Activated CD4-positive, alpha-beta T cell treated with anti-CD3 and anti-CD28 coated beads for 4 hours (primary cell): ENCODE measurements around the gene CABYR.

Experiments used
- DNase-seq, 2 donors: peaks; one replicate each; pipeline ENCODE4 v3.0.0-alpha.2; 2020

Gene CABYR

DNA sequence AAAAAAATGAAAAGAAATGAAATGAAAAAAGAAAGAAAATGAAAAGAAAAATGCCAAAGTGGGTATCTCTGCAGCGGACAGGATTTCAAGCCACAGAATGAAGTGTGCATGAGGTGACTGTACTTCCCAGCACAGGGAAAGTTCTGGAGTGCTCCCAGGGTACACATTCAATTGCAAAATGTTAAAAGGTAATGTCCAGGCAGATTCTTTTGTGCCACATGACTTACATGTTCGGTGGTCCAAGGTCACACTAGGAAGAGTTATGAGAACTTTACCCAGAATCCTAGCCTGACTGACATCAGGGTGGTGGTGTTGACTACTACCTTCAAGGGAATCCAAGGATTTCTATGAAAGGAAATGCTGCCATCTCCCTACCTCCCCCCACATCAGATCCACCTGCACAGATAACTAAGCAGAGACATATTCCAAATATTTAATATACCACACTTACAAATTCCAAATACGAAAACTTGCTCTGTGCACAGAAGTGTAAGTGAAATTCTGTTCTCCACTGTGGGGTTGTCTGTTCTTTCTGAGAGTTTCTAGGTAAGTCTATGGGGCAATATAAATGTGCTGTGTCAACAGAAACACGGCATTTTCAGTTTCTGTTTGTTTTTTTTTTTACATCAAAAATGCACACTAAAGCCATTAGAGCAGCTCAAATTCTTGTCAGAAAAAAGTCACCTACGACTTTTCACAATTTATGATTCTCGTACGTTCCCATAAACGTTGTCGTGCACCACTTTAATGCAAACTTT, 56.6 kb downstream of the CABYR start:
- no peak for DNase-seq

DNA sequence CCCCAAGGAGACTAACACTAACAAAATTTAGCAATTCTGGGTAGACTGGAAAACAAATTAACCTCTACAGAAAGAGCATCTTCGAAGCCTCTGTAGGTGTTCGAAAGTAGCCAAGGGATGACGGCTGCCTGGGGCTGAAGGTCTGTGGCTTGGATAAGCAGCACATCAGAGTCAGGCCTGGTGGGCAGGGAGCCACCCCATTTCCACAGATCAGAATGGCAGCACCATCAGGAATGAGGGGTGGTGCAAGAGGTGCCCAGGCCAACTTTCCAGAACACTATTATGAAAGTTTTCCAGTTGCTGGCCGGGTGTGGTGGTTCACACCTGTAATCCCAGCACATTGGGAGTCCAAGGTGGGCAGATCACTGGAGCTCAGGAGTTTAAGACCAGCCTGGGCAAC, 57.9 kb downstream of the CABYR start:
- no peak for DNase-seq

DNA sequence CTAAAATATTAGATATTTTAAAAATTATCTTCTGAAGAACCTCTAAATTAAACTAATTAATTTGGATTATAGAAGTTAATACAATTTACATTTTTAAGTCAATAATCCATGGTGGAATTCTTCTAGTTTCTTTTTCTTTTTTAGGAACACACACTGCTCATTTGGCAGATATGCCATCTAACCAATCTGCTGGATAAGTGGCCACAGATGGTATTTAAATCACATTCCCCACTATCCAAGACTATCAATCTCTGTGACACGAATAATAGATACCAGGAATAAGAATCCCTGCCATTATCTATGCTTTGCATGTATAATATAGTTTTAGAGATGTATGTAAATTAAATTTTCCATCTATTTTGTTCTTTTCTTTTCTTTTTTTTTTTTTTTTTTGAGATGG, 58.5 kb downstream of the CABYR start:
- no peak for DNase-seq

DNA sequence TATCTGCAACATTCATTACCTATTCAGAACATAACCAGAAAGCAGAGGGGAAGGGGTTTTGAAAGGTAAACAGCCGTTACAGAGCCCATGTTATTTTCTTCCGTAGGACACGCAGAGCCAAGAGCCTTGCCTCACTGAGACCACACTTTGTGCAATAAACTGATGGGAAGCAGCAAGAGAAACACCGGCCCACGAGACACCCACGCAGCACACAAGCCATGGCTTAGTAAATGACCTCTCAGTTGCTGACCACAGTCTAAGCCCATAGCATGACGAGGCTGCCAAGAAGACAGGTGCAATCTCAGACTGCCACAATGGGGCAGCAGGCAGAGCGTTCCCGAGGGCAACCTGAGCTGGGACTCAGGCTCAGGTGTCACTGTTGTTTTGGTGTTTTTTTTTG, 59.6 kb downstream of the CABYR start:
- no peak for DNase-seq

DNA sequence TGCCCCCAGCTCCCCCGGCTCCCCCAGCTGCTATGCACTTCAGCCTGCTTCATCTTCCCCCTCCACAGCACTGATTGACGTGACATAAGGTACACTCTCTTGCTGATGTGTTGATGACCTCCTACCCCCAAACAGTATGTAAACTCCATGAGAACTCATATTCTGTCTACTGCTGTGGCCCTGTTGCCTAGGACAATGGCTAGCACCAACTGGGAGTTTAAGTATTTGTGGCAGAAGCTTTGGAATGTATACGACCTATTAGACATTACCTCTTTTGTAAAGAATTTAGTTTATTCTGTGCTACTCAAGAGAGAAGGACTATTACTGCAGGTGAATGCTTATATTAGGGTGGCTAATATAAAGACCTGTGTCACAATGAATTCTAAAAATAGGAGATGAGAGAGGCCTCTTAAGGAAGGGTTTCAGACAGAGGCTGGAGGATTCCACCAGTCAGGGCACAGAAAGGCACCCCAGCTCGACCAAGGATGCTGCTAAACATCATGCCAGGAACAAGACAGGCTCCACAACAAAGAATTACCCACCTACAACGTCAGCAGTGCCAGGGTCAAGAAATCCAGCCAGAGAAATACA, 60.6 kb downstream of the CABYR start:
- no peak for DNase-seq

DNA sequence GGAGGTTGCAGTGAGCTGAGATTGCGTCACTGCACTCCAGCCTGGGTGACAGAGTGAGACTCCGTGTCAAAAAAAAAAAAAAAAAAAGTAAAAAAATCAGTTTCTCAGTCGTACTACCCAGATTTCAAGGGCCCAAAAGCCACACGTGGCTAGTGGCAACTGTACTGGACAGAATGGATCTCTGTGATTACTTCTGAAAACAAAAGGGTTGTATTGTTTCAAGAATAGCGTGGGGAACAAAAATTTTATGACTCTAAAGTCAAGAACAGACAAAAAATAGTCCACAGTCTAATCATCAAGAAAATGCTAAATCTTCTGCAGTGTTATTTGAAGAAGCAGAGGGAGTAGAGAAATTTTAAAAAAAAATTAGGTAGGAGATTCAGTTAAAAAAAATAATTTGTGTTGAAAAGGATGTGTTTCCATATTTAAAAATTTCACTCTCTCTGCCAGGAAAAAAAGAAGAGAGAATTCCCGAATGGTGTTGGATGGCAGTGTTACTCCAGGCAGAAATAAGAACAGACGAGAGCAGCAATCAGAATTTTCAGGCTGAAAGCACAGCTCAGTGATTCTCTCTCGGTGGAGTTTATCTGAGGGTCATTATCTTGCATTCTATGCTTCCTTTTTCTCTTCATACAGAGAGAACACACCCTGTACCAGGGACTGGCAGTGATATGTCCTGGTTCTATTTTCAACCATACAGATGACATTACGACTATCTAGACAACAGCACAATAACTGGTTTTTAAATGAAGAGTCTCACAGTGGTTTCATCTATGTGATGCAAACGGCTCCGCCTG, 61.8 kb downstream of the CABYR start:
- no peak for DNase-seq

DNA sequence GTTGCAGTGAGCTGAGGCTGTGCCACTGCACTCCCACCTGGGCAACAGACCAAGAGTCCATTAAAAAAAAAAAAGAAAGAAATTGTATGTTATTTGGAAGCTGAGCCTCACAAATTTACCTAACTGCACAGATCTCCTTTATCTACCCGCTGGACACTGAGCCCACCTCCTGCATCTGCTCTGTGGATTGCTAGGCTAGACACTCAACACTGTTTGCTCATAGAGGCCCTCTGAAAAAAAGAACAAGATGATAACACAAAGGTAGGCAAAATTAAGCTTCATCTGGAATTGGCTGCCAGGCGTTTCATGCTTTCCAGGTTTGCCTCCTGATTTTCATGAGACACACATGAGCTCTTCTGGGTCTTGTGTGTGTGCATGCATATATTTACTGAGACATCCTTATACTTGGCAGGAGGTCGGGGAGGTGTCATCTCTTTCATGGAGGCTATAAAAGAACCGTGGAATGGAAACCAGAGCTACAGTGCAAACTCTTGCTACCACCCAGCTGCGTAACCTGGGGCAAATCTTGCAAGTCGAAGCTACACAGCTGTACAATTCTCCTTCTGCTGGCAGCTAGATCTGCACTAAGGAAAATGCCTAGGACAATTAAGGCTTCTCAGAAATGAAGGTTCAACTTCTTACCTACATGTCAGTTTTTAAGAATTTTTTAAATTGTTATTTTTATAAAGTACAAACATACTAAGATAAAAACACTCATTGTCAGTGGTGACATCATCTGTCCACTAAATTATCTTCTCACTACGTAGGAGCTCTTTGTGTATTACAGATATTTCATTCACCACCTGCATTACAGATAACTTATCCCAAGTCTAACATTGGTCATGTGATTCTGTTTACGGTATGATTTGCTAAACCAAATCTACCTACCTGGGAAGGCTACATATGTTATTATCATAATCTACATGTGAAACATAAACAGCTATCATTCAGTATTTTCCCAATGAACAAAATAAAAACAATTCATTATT, 63.1 kb downstream of the CABYR start:
- DNase-seq: no peak

DNA sequence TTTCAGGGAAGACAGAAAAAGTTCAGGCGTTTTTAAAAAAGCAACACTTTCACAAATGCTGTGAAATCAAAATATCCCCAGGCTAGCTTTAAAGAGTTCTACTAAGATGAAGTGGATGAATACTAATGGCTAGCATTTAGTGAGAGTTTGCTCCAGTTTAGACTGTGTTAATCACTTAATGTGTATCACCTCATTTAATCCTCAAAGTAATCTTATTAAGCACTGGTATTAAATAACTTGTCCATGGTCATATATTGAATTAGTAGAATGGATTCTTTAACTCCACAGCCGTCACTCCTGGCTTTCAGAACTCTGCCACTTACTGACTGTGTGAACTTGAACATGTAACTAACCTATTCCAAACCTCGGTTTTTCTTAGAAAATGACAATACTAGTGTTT, 66.0 kb downstream of the CABYR start:
- no peak for DNase-seq

DNA sequence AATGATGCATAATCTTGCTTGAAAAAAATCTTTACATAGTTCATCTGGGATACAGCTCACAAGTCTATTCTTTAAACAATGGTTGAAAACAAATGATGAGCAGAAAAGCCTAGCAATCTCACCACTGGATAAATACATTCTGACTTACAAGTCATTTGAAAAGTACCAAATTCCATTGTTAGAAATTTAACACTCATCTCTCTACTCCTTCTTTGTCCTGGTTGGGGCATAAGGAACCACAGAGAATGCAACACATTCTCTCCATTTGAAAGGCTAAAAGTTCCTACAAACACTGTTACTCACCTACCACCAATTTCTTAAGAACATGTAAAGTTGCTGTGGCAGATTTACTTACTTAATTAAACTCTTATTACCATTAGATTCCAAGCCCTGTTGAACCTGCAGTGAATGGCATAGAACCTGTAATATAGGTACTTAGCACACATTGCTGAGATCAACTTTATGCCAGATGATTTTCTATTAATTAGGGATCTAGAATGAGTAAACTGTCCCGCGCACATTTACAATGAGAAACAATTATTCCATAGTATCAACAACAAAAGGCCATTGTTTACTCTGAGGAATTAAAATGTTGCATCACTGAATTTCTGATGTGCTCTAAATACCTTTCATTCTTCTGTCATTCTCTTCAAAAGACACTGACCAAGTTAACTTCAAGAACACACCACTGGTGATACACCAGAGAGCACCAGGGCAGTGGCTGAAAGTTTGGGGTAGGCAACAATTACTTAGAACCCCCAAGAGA, 69.6 kb downstream of the CABYR start:
- DNase-seq: no peak

DNA sequence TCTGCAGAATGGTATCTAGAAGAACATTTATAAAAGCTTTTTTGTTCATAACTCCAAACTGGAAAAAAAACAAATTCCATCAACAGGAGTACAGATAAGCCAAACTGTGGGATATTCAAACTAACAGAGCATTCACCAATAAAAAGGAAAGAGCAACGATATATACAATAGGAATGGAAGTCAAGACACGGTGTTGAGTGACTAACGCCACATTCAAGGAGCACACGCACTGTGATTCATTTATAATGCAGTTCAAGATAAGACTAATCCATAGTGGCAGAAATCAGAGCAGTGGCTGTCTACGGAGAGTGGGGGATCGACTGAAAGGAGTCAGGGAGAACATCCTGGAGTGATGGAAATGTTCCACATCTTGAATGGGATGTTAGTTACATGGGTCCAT, 70.7 kb downstream of the CABYR start:
- no peak for DNase-seq
